Measurements from ENCODE around the gene BOLA3.

Gene BOLA3

GRCh38 chr2:74102516-74102915, 45.2 kb downstream of the BOLA3 start:
- no peak for DNase-seq (ENCODE audit: low read depth)
- no peak for TF ChIP-seq CTCF (IDR thresholded peaks at IDR 0.05; ENCODE audit: low read depth, low read length, missing control alignments)
- H3K4me3 ChIP-seq (ENCODE audit: low read depth, low read length): no peak overlapping the region

GRCh38 chr2:74101574-74102300, 46.0 kb downstream of the BOLA3 start:
- no peak overlapping the region for H3K4me3 ChIP-seq (ENCODE audit: low read depth, low read length)
- no peak for TF ChIP-seq CTCF (IDR thresholded peaks at IDR 0.05; ENCODE audit: low read depth, low read length, missing control alignments)
- DNase-seq (ENCODE audit: low read depth): no peak

DNA sequence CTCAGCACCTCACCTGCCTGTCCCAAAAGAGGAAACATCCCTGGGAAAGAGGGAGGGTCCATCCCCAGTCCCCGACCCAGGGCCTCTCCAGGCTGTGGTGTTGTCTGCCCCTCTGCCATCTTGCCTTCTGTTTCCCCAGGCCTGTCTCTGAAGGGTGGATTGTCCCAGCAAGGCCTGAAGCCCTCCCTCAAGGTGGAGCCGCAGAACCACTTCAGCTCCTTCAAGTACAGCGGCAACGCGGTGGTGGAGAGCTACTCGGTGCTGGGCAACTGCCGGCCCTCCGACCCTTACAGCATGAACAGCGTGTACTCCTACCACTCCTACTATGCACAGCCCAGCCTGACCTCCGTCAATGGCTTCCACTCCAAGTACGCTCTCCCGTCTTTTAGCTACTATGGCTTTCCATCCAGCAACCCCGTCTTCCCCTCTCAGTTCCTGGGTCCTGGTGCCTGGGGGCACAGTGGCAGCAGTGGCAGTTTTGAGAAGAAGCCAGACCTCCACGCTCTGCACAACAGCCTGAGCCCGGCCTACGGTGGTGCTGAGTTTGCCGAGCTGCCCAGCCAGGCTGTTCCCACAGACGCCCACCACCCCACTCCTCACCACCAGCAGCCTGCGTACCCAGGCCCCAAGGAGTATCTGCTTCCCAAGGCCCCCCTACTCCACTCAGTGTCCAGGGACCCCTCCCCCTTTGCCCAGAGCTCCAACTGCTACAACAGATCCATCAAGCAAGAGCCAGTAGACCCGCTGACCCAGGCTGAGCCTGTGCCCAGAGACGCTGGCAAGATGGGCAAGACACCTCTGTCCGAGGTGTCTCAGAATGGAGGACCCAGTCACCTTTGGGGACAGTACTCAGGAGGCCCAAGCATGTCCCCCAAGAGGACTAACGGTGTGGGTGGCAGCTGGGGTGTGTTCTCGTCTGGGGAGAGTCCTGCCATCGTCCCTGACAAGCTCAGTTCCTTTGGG, 47.2 kb downstream of the BOLA3 start:
- TF ChIP-seq CTCF (IDR thresholded peaks at IDR 0.05; ENCODE audit: low read depth, low read length, missing control alignments): no peak
- no peak for DNase-seq (ENCODE audit: low read depth)
- no peak overlapping the region for H3K4me3 ChIP-seq (ENCODE audit: low read depth, low read length)

DNA sequence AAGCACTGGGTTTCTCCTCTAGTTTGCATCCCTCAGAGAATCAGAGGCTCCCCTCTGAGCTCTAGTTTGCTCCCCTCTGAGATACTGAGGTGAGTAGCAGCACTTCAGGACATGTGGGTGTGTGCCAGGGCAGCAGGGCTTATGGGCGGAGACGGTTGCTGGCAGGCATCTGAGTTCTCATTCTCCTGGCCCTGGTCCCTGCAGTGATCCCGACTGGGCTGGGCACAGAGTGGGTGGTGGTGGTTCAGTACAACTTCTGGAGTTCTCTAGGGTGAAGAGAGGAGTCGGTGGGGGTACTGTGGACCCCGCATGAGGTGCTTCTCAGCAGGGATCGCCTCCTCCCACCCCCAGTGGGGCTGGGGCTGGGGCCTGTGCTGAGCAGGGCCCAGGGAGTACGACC, 47.9 kb downstream of the BOLA3 start:
- no peak overlapping the region for H3K4me3 ChIP-seq (ENCODE audit: low read depth, low read length)
- no peak for TF ChIP-seq CTCF (IDR thresholded peaks at IDR 0.05; ENCODE audit: low read depth, low read length, missing control alignments)
- no peak for DNase-seq (ENCODE audit: low read depth)

DNA sequence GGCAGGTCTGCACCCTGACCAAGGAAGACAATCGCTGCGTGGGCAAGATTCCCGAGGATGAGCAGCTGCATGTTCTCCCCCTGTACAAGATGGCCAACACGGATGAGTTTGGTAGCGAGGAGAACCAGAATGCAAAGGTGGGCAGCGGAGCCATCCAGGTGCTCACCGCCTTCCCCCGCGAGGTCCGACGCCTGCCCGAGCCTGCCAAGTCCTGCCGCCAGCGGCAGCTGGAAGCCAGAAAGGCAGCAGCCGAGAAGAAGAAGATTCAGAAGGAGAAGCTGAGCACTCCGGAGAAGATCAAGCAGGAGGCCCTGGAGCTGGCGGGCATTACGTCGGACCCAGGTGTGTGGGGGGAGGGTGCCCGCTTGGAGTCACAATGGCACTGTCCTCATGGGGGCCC, 48.4 kb downstream of the BOLA3 start:
- no peak for DNase-seq (ENCODE audit: low read depth)
- no peak overlapping the region for H3K4me3 ChIP-seq (ENCODE audit: low read depth, low read length)

GRCh38 chr2:74097574-74097973, 50.1 kb downstream of the BOLA3 start:
- H3K4me3 ChIP-seq (ENCODE audit: low read depth, low read length): no peak overlapping the region
- no peak for DNase-seq (ENCODE audit: low read depth)
- TF ChIP-seq CTCF (IDR thresholded peaks at IDR 0.05; ENCODE audit: low read depth, low read length, missing control alignments): no peak

More for the DNA sequence above, 48.4 kb downstream of the BOLA3 start:
- TF ChIP-seq CTCF (IDR thresholded peaks at IDR 0.05; ENCODE audit: low read depth, low read length, missing control alignments): no peak

Measured in GM12864 (cell line).